ENCODE results near the gene CADM4. TPM values are rescaled to one million over a fixed set of nuclear protein-coding genes. Genes with fewer than 3 reads are reported as not detected.
A peak's percentile ranks its signal among the peaks of the same experiment; 100 is the strongest.

Gene CADM4
- total RNA-seq: 10 to 100 TPM in 2 of 3 donors, 1 to 10 TPM in 1; 2.1 to 20.8 (median 18.0) TPM

- Histone ChIP-seq H3K4me3 (peak within 1 kb of the TSS; percentile 40 to 77 (median 69)), H3K4me1 (no peaks in the 10 kb centered on the region), H3K27me3 (no peaks in the 10 kb centered on the region), H3K9me3 (no peaks in the 10 kb centered on the region), H3K27ac (peak within 1 kb of the TSS; percentile 66 to 80), H3K36me3 (no peaks in the 10 kb centered on the region)
- intact Hi-C loops (cut with DNase I; ENCODE audit: low total_unique reads): no loop called here
- TF ChIP-seq CTCF (IDR thresholded peaks at IDR 0.05): no peak
- no peak for TF ChIP-seq POLR2AphosphoS5 (IDR thresholded peaks at IDR 0.05)
- TF ChIP-seq POLR2A (IDR thresholded peaks at IDR 0.05): no peak
- peak; percentile 27 to 54 for DNase-seq (ENCODE audit: low spot score in 2 of 2)
Observed at GRCh38 chr19:43639519-43640423, at the start of gene CADM4. CADM4 (minus strand) TSS chr19:43639850; CDS start chr19:43639790, 60 bp downstream.

- Histone ChIP-seq H3K4me3 (no peak overlapping the region), H3K36me3 (no peaks in the 10 kb centered on the region), H3K9me3 (peaks cover 21 to 22% of the 10 kb centered on the region in 2 donors)
Observed at GRCh38 chr19:43688059-43688701, 48.5 kb upstream of the CADM4 start.

GRCh38 chr19:43687660-43687997 is 48.0 kb upstream of the CADM4 start:
- DNase-seq (ENCODE audit: low spot score in 2 of 2): no peak
- no peak overlapping the region for H3K27ac ChIP-seq
- H3K9me3 ChIP-seq: peaks cover 20 to 22% of the 10 kb centered on the region in 2 donors
- no peak for TF ChIP-seq POLR2AphosphoS5 (IDR thresholded peaks at IDR 0.05)
- no peak for TF ChIP-seq POLR2A (IDR thresholded peaks at IDR 0.05)
- no peak for TF ChIP-seq CTCF (IDR thresholded peaks at IDR 0.05)
- intact Hi-C loops (cut with DNase I; ENCODE audit: low total_unique reads): no loop called here
- no peaks in the 10 kb centered on the region for H3K27me3 ChIP-seq
- H3K4me1 ChIP-seq: no peaks in the 10 kb centered on the region
- no peak overlapping the region for H3K4me3 ChIP-seq
- H3K36me3 ChIP-seq: no peaks in the 10 kb centered on the region

More at GRCh38 chr19:43688059-43688701, 48.5 kb upstream of the CADM4 start:
- intact Hi-C loops (cut with DNase I; ENCODE audit: low total_unique reads): no loop called here
- H3K4me1 ChIP-seq: no peaks in the 10 kb centered on the region
- H3K27ac ChIP-seq: no peak overlapping the region
- no peak for DNase-seq (ENCODE audit: low spot score in 2 of 2)
- no peaks in the 10 kb centered on the region for H3K27me3 ChIP-seq
- TF ChIP-seq POLR2A (IDR thresholded peaks at IDR 0.05) (no peak), POLR2AphosphoS5 (IDR thresholded peaks at IDR 0.05) (no peak), CTCF (IDR thresholded peaks at IDR 0.05) (no peak)

- no peaks in the 10 kb centered on the region for H3K36me3 ChIP-seq
- TF ChIP-seq POLR2AphosphoS5 (IDR thresholded peaks at IDR 0.05) (no peak), POLR2A (IDR thresholded peaks at IDR 0.05) (no peak), CTCF (IDR thresholded peaks at IDR 0.05) (no peak)
- H3K4me1 ChIP-seq: no peaks in the 10 kb centered on the region
- no peak overlapping the region for H3K27ac ChIP-seq
- no peaks in the 10 kb centered on the region for H3K9me3 ChIP-seq
- no peak for DNase-seq (ENCODE audit: low spot score in 2 of 2)
- no peak overlapping the region for H3K4me3 ChIP-seq
- intact Hi-C loops (cut with DNase I; ENCODE audit: low total_unique reads): no loop called here
- no peaks in the 10 kb centered on the region for H3K27me3 ChIP-seq
Observed at GRCh38 chr19:43684326-43684725, 44.7 kb upstream of the CADM4 start.

GRCh38 chr19:43683905-43684304 is 44.3 kb upstream of the CADM4 start:
- H3K4me1 ChIP-seq: no peaks in the 10 kb centered on the region
- no peaks in the 10 kb centered on the region for H3K27me3 ChIP-seq
- no peak for DNase-seq (ENCODE audit: low spot score in 2 of 2)
- no peaks in the 10 kb centered on the region for H3K9me3 ChIP-seq
- intact Hi-C loops (cut with DNase I; ENCODE audit: low total_unique reads): no loop called here
- no peak overlapping the region for H3K4me3 ChIP-seq
- TF ChIP-seq POLR2A (IDR thresholded peaks at IDR 0.05) (no peak), CTCF (IDR thresholded peaks at IDR 0.05) (no peak), POLR2AphosphoS5 (IDR thresholded peaks at IDR 0.05) (no peak)
- no peaks in the 10 kb centered on the region for H3K36me3 ChIP-seq
- no peak overlapping the region for H3K27ac ChIP-seq

Measured in breast epithelium (tissue), 4 donors.